ENCODE data around the gene MPST. TPM values are rescaled to one million over a fixed set of nuclear protein-coding genes. Genes with fewer than 3 reads are reported as not detected.

MPST gene
- total and polyA plus RNA-seq, 5 donors from 2014 or later: 10.3 to 32.6 (median 22.0) TPM

- peaks cover 26% of the 10 kb centered on the region for H3K36me3 ChIP-seq (ENCODE audit: control insufficient read depth, insufficient read depth, low read length)
- H3K27ac ChIP-seq (ENCODE audit: insufficient read depth, low read length, poor library complexity, severe bottlenecking): no peak overlapping the region
- Mint-ChIP-seq H3K4me3 (no peak overlapping the region), H3K36me3 (peaks cover 11% of the 10 kb centered on the region), H3K4me1 (peaks cover 0 to 19% (median 4%) of the 10 kb centered on the region in 4 donors), H3K27ac (peak overlapping the region in 1 of 3 donors; percentile 51), H3K9me3 (no peaks in the 10 kb centered on the region), H3K27me3 (no peaks in the 10 kb centered on the region)
- no peaks in the 10 kb centered on the region for H3K27me3 ChIP-seq (ENCODE audit: control insufficient read depth, insufficient read depth, low read length)
- DNase-seq (peak in 1 of 3 donors; percentile 43), ATAC-seq (ENCODE audit: low read depth in 2 of 2) (peak; percentile 52 to 66)
- no peaks in the 10 kb centered on the region for H3K9me3 ChIP-seq (ENCODE audit: control insufficient read depth in 2 of 2, low read length in 2 of 2)
- no peak overlapping the region for H3K4me3 ChIP-seq (ENCODE audit: low read depth, low read length)
- H3K4me1 ChIP-seq (ENCODE audit: control insufficient read depth, insufficient read depth, low read length, poor library complexity, severe bottlenecking): peaks cover 16% of the 10 kb centered on the region
These were observed 40.4 kb downstream of the MPST start for GRCh38 chr22:37059876-37060449.

- DNase-seq: peak in 1 of 3 donors; percentile 42
- Histone ChIP-seq H3K4me1 (ENCODE audit: control insufficient read depth, insufficient read depth, low read length, poor library complexity, severe bottlenecking) (peaks cover 16% of the 10 kb centered on the region), H3K9me3 (ENCODE audit: control insufficient read depth in 2 of 2, low read length in 2 of 2) (no peaks in the 10 kb centered on the region), H3K27ac (ENCODE audit: insufficient read depth, low read length, poor library complexity, severe bottlenecking) (no peak overlapping the region), H3K36me3 (ENCODE audit: control insufficient read depth, insufficient read depth, low read length) (peaks cover 23% of the 10 kb centered on the region), H3K27me3 (ENCODE audit: control insufficient read depth, insufficient read depth, low read length) (no peaks in the 10 kb centered on the region), H3K4me3 (ENCODE audit: low read depth, low read length) (no peak overlapping the region)
- ATAC-seq (ENCODE audit: low read depth in 2 of 2): no peak
- H3K27me3 Mint-ChIP-seq: no peaks in the 10 kb centered on the region
- H3K36me3 Mint-ChIP-seq: peaks cover 11% of the 10 kb centered on the region
- H3K9me3 Mint-ChIP-seq: no peaks in the 10 kb centered on the region
- H3K4me3 Mint-ChIP-seq: peak overlapping the region in 1 of 4 donors; percentile 31
- peak overlapping the region in 1 of 3 donors; percentile 51 for H3K27ac Mint-ChIP-seq
- peaks cover 0 to 19% (median 4%) of the 10 kb centered on the region in 4 donors for H3K4me1 Mint-ChIP-seq
These were observed 41.5 kb downstream of the MPST start for GRCh38 chr22:37060801-37061610.

- no peaks in the 10 kb centered on the region for H3K27me3 Mint-ChIP-seq
- no peak for ATAC-seq (ENCODE audit: low read depth in 2 of 2)
- H3K4me3 ChIP-seq (ENCODE audit: low read depth, low read length): no peak overlapping the region
- H3K9me3 ChIP-seq (ENCODE audit: control insufficient read depth in 2 of 2, low read length in 2 of 2): no peaks in the 10 kb centered on the region
- peaks cover 16% of the 10 kb centered on the region for H3K4me1 ChIP-seq (ENCODE audit: control insufficient read depth, insufficient read depth, low read length, poor library complexity, severe bottlenecking)
- H3K27ac ChIP-seq (ENCODE audit: insufficient read depth, low read length, poor library complexity, severe bottlenecking): no peak overlapping the region
- no peaks in the 10 kb centered on the region for H3K9me3 Mint-ChIP-seq
- no peak overlapping the region for H3K27ac Mint-ChIP-seq
- H3K36me3 ChIP-seq (ENCODE audit: control insufficient read depth, insufficient read depth, low read length): peaks cover 15% of the 10 kb centered on the region
- H3K27me3 ChIP-seq (ENCODE audit: control insufficient read depth, insufficient read depth, low read length): no peaks in the 10 kb centered on the region
- H3K4me3 Mint-ChIP-seq: peak overlapping the region in 1 of 4 donors; percentile 38
- no peak for DNase-seq
- peaks cover 0 to 19% (median 4%) of the 10 kb centered on the region in 4 donors for H3K4me1 Mint-ChIP-seq
- peaks cover 11% of the 10 kb centered on the region for H3K36me3 Mint-ChIP-seq
These were observed 42.3 kb downstream of the MPST start for GRCh38 chr22:37061611-37062375.

- ATAC-seq (ENCODE audit: low read depth in 2 of 2) (no peak), DNase-seq (no peak)
- H3K27me3 Mint-ChIP-seq: no peaks in the 10 kb centered on the region
- no peak overlapping the region for H3K4me3 Mint-ChIP-seq
- H3K9me3 ChIP-seq (ENCODE audit: control insufficient read depth in 2 of 2, low read length in 2 of 2): no peaks in the 10 kb centered on the region
- peaks cover 6% of the 10 kb centered on the region for H3K36me3 Mint-ChIP-seq
- peaks cover 0 to 19% (median 4%) of the 10 kb centered on the region in 4 donors for H3K4me1 Mint-ChIP-seq
- no peaks in the 10 kb centered on the region for H3K9me3 Mint-ChIP-seq
- no peak overlapping the region for H3K27ac Mint-ChIP-seq
- no peaks in the 10 kb centered on the region for H3K27me3 ChIP-seq (ENCODE audit: control insufficient read depth, insufficient read depth, low read length)
- H3K36me3 ChIP-seq (ENCODE audit: control insufficient read depth, insufficient read depth, low read length): peaks cover 9% of the 10 kb centered on the region
- no peak overlapping the region for H3K4me3 ChIP-seq (ENCODE audit: low read depth, low read length)
- no peak overlapping the region for H3K27ac ChIP-seq (ENCODE audit: insufficient read depth, low read length, poor library complexity, severe bottlenecking)
- peaks cover 16% of the 10 kb centered on the region for H3K4me1 ChIP-seq (ENCODE audit: control insufficient read depth, insufficient read depth, low read length, poor library complexity, severe bottlenecking)
These were observed 42.8 kb downstream of the MPST start for GRCh38 chr22:37062376-37062675.

- Mint-ChIP-seq H3K27ac (peak overlapping the region in 1 of 3 donors; percentile 44), H3K4me1 (peaks cover 0 to 21% (median 4%) of the 10 kb centered on the region in 4 donors), H3K27me3 (peaks cover 1% of the 10 kb centered on the region), H3K4me3 (no peak overlapping the region), H3K9me3 (no peaks in the 10 kb centered on the region), H3K36me3 (peaks cover 2% of the 10 kb centered on the region)
- ATAC-seq (ENCODE audit: low read depth in 2 of 2) (no peak), DNase-seq (no peak)
- no peak overlapping the region for H3K27ac ChIP-seq (ENCODE audit: insufficient read depth, low read length, poor library complexity, severe bottlenecking)
- no peak overlapping the region for H3K4me3 ChIP-seq (ENCODE audit: low read depth, low read length)
- peaks cover 16% of the 10 kb centered on the region for H3K4me1 ChIP-seq (ENCODE audit: control insufficient read depth, insufficient read depth, low read length, poor library complexity, severe bottlenecking)
- H3K36me3 ChIP-seq (ENCODE audit: control insufficient read depth, insufficient read depth, low read length): peaks cover 4% of the 10 kb centered on the region
- no peaks in the 10 kb centered on the region for H3K9me3 ChIP-seq (ENCODE audit: control insufficient read depth in 2 of 2, low read length in 2 of 2)
- no peaks in the 10 kb centered on the region for H3K27me3 ChIP-seq (ENCODE audit: control insufficient read depth, insufficient read depth, low read length)
These were observed 43.3 kb downstream of the MPST start for GRCh38 chr22:37062702-37063381.

GRCh38 chr22:37063431-37064420 lies 44.2 kb downstream of the MPST start:
- H3K4me3 Mint-ChIP-seq: no peak overlapping the region
- no peak overlapping the region for H3K27ac ChIP-seq (ENCODE audit: insufficient read depth, low read length, poor library complexity, severe bottlenecking)
- H3K36me3 ChIP-seq (ENCODE audit: control insufficient read depth, insufficient read depth, low read length): no peaks in the 10 kb centered on the region
- no peaks in the 10 kb centered on the region for H3K9me3 Mint-ChIP-seq
- H3K9me3 ChIP-seq (ENCODE audit: control insufficient read depth in 2 of 2, low read length in 2 of 2): no peaks in the 10 kb centered on the region
- H3K27ac Mint-ChIP-seq: no peak overlapping the region
- no peaks in the 10 kb centered on the region for H3K36me3 Mint-ChIP-seq
- peaks cover 5% of the 10 kb centered on the region for H3K27me3 Mint-ChIP-seq
- peaks cover 0 to 22% (median 4%) of the 10 kb centered on the region in 4 donors for H3K4me1 Mint-ChIP-seq
- no peak overlapping the region for H3K4me3 ChIP-seq (ENCODE audit: low read depth, low read length)
- ATAC-seq (ENCODE audit: low read depth in 2 of 2): no peak
- H3K4me1 ChIP-seq (ENCODE audit: control insufficient read depth, insufficient read depth, low read length, poor library complexity, severe bottlenecking): peaks cover 16% of the 10 kb centered on the region
- no peaks in the 10 kb centered on the region for H3K27me3 ChIP-seq (ENCODE audit: control insufficient read depth, insufficient read depth, low read length)
- no peak for DNase-seq

Measured in CD4-positive, CD25-positive, alpha-beta regulatory T cell (primary cell).